HG03060 (cell line): ENCODE data around the gene NSMCE1.
"Not testable (repeated sequence)": the region's sequence is repeated elsewhere in the genome, so short reads cannot be mapped to it uniquely, and the experiment has no call there.

Experiments
- ATAC-seq: cut with Tn5 transposase; IDR thresholded peaks from one replicate; pipeline ENCODE4 v1.9.1; 2021; ENCODE audit warnings: low read depth, moderate number of reproducible peaks; ENCODE audit not compliant: unreplicated experiment

NSMCE1 gene

GRCh38 chr16:27303256-27304100, 34.9 kb upstream of the NSMCE1 start:
- no peak for ATAC-seq

DNA sequence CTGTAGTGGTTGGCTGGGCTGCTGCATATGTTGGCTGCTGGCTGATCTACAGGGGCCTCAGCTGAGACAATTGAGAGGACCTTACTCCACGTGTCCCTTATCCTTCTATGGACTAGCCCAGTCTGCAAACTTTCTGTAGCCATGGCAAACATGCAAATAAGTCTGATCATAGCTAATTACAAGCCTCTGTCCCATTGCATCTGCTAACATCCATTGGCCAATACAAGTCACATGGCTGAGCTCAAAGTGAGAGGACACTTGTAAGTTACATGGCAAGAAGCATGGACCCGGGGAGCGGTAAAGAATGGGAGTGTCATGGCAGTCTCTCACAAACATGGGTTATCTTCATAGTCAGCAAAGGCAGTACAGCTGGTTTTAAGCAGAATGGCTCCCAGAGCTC, 33.6 kb upstream of the NSMCE1 start:
- no peak for ATAC-seq

DNA sequence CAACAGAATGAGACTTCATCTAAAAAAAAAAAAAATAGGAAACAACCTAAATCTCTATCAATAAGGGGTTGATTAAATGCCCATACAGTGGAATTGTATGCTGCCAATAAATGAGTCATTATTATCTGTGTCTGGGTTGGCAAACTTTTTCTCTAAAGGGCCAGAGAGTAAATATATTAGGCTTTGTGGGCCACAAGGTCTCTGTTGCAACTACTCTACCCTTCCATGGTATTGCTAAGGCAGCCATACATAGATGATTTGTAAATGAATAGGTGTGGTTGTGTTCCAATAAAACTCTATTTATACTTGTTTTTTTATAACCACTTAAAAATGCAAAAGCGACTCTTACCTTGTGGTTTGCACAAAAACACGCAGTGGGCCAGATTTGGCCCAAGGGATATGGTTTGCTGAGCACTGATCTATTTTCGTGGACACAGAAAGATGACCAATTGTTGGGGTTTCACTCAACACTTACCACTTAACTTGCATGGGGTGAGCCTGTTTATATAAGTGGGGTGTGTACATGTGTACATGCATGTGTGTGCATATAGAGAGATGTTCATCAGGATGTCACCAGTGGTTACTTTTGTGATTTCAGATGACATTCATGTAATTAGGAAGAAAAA, 32.8 kb upstream of the NSMCE1 start:
- no peak for ATAC-seq

DNA sequence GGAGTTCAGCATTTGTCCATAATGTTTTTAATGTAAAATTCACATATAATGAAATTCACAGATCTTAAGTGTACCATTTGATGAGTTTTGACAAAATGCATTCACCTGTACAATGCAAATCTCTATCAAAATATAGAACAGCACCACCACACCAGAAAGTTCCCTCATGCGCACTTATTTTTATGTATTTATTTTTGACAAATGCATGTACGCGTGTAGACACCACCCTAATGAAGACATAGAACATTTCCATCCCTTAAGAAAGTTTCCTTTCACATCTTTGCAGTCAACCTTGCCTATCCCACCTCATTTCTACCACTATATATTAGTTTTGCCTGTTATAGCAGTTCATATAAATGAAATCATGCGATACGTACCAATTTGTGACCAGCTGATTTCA, 29.6 kb upstream of the NSMCE1 start:
- ATAC-seq = no peak

- no peak for ATAC-seq
Measured at GRCh38 chr16:27293343-27293742, 24.8 kb upstream of the NSMCE1 start.

DNA sequence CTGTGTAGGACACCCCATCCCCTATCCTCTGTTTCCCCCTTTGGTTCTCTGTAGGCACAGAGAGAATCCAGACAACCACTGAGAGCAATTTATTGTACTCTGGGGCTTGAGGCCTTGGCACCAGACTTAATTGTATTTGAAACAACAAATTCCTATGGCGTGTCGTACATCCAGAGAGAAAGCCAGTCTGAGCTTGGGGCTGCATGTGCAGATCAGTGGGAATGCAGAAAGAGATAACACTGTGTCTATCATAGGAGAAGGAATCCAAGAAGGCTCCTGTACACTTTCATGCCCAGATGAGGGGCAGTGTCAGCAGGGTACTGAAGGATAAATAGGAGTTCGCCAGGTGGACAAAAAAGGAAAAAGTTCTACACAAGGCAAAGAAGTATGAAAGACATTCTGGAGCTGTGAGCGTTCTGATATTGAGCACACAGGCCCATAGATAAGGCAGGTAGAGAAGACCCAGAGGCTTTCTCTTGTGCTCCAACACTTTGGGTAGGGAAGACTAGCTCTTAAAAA, 23.2 kb upstream of the NSMCE1 start:
- ATAC-seq = no peak

- no peak for ATAC-seq
Measured at GRCh38 chr16:27291106-27291505, 22.5 kb upstream of the NSMCE1 start.

DNA sequence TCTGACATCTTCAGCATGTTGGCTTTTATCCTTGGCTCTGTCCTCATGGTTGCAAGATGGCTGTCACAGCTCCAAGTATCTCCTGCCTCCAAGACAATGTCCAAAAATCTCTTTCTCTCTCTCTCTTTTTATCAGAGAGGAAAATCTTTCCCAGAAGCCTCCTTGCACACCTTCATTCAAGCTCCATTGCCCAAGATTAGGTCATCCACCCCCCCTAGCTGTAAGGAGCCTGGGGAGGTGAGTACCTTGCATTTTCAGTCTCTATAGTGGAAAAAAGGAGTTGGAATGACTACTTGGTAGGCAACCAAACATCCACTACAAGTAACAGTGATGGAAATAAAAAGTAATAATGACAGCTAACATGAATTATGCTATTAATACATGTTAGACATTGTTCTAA, 22.0 kb upstream of the NSMCE1 start:
- ATAC-seq = no peak

DNA sequence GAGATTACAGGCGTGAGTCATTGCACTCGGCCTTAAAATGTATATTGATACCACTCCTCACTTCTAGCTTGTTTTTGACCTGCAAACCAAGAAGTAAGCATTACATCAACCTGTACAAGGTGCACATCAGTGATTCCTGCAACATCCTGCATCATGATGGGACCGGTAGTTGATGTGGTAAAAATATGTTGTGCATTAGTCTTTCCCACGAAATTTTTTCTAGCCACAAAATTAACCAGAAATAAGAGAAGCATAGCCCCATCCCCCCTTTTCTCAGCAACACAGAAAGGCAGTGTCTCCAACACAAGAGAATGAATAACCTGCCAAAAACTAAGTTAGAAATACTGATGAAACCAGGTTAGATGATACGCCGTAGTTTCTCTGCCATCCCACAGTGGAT, 21.1 kb upstream of the NSMCE1 start:
- ATAC-seq = no peak

- ATAC-seq = not testable (repeated sequence)
Measured at GRCh38 chr16:27288313-27288712, 19.7 kb upstream of the NSMCE1 start.

GRCh38 chr16:27287887-27288286, 19.3 kb upstream of the NSMCE1 start:
- no peak for ATAC-seq

GRCh38 chr16:27287051-27287811, 18.7 kb upstream of the NSMCE1 start:
- ATAC-seq = no peak

GRCh38 chr16:27286451-27286850, 17.9 kb upstream of the NSMCE1 start:
- no peak for ATAC-seq

- ATAC-seq = no peak
Measured at GRCh38 chr16:27285676-27286196, 17.2 kb upstream of the NSMCE1 start.

GRCh38 chr16:27284865-27285675, 16.5 kb upstream of the NSMCE1 start:
- no peak for ATAC-seq

DNA sequence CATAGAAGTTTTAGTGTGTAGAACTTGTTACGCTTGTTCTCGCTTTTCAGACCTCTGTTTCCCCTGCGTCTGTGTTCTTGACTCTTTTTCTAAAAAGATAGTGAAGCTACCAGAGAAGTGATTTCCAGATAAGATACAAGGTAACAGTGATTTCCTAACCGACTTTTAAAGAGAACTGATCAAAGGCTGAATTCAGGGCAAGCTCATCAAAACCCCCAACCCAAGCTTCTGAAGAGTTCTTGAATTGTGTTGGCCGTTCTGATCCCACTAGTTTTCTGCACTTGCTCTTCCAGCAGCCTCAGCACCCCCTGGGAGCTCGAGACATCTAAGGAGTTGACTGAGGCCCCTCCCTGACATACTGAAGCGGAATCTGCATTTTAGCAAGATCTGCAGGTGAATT, 12.7 kb upstream of the NSMCE1 start:
- ATAC-seq = no peak

DNA sequence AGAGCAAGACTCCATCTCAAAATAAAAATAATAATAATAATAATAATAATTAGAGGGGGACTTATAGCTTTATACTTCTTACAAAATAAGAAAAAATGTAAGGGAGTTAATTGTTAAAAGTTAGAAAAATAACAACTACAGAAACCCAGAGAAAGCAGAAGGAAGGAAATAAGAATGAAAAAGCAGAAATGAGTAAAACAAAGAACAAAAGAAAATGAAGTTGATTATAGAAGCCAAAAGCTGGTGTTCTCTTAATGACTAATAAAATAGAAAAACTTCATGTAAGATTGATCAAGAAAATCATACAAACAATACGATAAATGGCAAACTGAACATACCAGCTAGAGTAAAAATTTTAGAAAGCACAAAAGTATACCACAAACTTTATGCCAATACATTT, 6.8 kb upstream of the NSMCE1 start:
- ATAC-seq = no peak

- not testable (repeated sequence) for ATAC-seq
Measured at GRCh38 chr16:27274424-27274874, 5.9 kb upstream of the NSMCE1 start.

DNA sequence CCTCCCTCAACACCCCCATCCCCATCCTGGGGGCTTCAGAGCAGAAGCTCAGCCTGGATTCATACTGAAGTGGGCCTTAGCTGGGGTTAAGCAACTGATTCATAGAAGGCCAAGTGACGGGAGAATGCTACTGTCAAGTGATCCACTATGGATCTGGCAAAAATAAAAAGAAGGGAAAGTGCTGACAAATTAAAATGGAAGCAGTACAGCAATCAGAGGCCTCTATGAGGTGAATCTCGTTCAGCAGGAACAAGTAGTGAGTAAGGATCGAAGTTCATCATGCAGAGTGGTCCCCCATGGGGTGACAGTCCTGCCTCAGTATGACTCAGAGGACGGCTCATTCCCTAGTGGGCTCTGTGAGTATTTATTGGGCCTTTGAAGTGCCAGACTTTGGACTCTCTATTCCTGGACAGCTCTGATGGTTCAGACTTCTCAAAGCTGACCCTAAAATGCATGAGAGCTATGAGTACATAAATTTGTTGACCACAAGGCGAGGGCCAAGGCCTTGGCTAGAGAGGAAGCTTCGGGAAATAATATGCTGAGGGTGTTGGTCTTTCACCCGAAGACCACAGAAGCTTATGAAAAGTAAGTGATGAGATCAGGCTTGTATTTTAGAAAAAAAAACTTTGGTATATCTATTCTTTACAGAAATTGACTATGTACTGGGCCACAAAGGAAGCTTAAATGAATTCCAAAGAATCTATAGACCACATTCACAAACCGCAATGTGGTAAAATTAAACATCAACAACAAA, 5.3 kb upstream of the NSMCE1 start:
- no peak for ATAC-seq
